Prostate gland (tissue), 2 donors: ENCODE results near the gene CTBP1.

ENCODE experiments used
- CTCF ChIP-seq, 4 experiments: fragments of 200-600 bp in 2 of 4; fragments of 450-650 bp in 2 of 4; sonication (generic) in 2 of 4; IDR thresholded peaks; 1 replicate in 3 of 4; 2 replicates in 1 of 4; pipeline ENCODE4 v1.5.1; 2016 to 2019; ENCODE audit warnings: antibody characterized with exemption in 4 of 4, mild to moderate bottlenecking in 2 of 4, moderate library complexity in 2 of 4
- POLR2AphosphoS5 ChIP-seq: sonication (generic); formaldehyde crosslinking; IDR thresholded peaks from one replicate; pipeline ENCODE4 v1.6.1; 2017; ENCODE audit warnings: antibody characterized with exemption

GRCh38 chr4:1277667-1278665, 29.0 kb upstream of the CTBP1 start:
- no peak for TF ChIP-seq CTCF (IDR thresholded peaks at IDR 0.05)
- TF ChIP-seq POLR2AphosphoS5, result no peak
